Adipose tissue (tissue), 3 donors: ENCODE data around the gene CABCOCO1. TPM values are rescaled to one million over a fixed set of nuclear protein-coding genes. Genes with fewer than 3 reads are reported as not detected.

Experiments used
- H3K27ac ChIP-seq: one replicate; pipeline ENCODE4 v1.5.1; 2013; ENCODE audit warnings: low read depth, low read length
- WGBS, 3 donors: extraction: QIAGEN DNeasy Blood & Tissue Kit; methylation state at CpG; one replicate each; pipeline ENCODE4 v1.1.7; 2013; 5-methylcytosine and 5-hydroxymethylcytosine counted together
- polyA plus RNA-seq, 3 donors: library from polyadenylated mRNA; stranded (reverse); fragments of 200-250 nt; gene quantifications; one replicate each; pipeline ENCODE4 v1.2.3, GENCODE V29; 2013
- donor health status: healthy with polysubstance abuse.
- donor health status: Bipolar disorder and iron deficiency.
- donor health status: healthy.

Gene CABCOCO1
- under 1 TPM in 2 of 3 donors, not detected in 1; 0.10 to 0.62 TPM for polyA plus RNA-seq

DNA sequence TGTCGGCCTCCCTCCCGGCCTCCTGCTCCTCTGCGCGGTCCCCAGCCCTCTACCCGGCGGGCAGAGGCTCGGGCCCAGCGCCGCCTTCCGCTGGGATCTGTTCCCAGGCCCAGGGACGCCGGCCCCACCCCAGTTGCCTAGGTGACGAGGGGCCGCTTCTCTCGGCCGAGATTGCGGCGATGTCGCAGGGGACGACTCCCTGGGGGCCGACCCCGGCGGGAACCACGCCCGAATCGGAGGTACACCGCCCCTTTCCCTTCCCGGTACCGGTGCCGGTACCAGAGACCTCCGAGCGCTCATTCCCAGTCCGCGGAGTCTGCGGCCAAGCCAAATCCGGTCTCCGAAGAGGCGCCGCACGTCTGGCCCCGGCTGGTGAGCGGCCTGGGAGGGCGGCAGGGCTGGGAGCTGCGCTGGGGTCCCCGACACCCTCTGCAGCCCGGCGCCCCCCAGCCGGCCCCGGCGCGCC, at the start of gene CABCOCO1:
Gene CABCOCO1, plus strand, starts transcription at position 136 of the 466 bp plus-strand sequence. Its CDS starts 44 bp downstream, at position 180.
- WGBS, 3 donors, result 3 to 5% (median 4%) methylated on average over 43 to 51 of the region's 51 CpGs
- H3K27ac ChIP-seq, result no peak within 1 kb of the TSS

DNA sequence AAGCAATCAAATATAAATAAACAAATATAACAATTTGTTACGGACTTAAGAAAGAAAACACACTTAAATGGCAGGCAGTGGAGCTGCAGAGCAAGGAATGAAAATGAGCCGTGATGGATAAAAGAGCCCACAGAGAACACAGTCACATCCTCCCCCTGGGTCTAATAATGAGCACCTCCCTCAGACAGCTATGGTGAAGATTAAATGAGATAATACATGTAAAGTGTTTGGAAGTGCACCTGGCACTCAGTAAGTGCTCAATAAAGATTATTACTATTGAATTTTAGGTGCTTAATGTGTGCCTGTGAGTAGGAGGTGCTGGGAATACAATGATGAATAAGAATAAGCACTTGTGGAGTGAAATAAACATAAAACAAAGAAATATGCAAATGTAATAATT, 49.1 kb upstream of the CABCOCO1 start:
- 94 to 97% (median 94%) methylated on average over 2 of the region's 2 CpGs for WGBS, 3 donors
- H3K27ac ChIP-seq, result no peak overlapping the region

GRCh38 chr10:61616611-61617010, 46.1 kb upstream of the CABCOCO1 start:
- 76 to 92% (median 90%) methylated on average over 4 of the region's 4 CpGs for WGBS, 3 donors

DNA sequence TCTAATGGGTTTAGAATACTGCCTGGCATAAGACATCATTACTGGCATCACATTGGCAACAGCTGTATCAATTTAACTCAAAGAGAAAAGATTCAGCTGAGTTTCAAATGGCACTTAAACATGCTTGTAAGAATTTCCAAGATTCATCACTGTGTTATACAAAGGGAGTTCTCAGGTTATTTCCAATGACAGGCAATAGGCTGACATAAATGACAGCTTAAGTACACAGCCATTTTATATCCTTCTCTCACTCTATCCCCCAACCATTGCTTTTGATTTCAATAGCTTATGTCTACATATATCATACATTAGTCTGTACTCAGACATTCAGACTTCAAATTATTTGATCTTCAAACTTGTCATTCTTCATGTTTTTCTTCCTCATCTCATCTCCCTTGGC, 45.5 kb upstream of the CABCOCO1 start:
- no peak overlapping the region for H3K27ac ChIP-seq

More at GRCh38 chr10:61616611-61617010, 46.1 kb upstream of the CABCOCO1 start:
- H3K27ac ChIP-seq, result no peak overlapping the region

- WGBS, 3 donors, result 79 to 87% (median 86%) methylated on average over 5 of the region's 5 CpGs
- no peak overlapping the region for H3K27ac ChIP-seq
These were observed 45.1 kb upstream of the CABCOCO1 start for GRCh38 chr10:61617586-61617985.

DNA sequence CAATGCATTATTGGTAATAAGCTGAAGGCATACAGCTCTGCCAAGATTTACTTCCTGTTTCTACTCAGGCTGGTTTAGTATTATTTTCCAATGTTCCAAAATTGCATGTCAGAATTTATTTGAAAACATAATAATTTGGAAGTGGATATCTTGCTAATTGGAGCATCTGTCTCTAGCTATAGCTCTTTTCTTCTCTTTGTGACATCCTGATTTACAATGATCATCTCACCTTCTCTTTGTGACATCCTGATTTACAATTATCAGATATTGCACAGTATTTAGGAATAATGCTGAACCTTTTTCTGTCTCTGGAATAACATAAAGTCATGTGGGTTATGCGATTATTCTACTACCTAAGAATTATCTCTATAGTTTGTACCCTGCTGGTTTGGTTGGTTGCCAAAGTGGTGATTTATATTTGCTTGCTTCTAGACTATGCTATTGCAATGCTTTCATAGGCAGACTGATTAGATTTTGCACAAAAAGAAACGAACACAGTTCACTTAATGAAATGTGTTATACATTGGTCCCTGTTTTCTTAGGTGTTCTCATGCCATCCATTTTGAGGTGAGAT, 44.3 kb upstream of the CABCOCO1 start:
- WGBS, 3 donors, result 62 to 71% (median 70%) methylated on average over 2 of the region's 2 CpGs

GRCh38 chr10:61620506-61620905, 42.2 kb upstream of the CABCOCO1 start:
- H3K27ac ChIP-seq, result no peak overlapping the region

More for the DNA sequence above, 44.3 kb upstream of the CABCOCO1 start:
- no peak overlapping the region for H3K27ac ChIP-seq

DNA sequence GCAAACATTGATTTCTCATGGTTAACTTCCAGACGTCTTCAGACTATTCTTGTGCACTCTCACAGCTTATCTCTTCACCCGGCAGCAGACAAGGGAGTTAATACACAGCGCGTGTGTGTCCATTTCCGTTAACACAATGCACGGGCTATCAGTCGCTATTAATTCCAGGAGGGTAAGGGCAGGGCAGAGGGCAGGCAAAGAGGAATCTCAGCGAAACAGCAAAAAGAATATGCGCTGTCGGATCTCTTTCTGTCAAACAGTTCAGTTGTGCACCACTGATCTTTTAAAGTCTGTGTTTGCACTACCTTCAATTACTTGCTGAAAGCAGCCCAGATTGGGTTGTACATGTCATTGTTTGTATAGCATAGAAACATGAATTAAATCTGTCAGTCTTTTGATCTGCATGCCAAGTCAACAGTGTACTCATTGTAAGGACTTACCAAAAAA, 41.1 kb upstream of the CABCOCO1 start:
- no peak overlapping the region for H3K27ac ChIP-seq
- 16 to 57% (median 46%) methylated on average over 10 of the region's 10 CpGs for WGBS, 3 donors

DNA sequence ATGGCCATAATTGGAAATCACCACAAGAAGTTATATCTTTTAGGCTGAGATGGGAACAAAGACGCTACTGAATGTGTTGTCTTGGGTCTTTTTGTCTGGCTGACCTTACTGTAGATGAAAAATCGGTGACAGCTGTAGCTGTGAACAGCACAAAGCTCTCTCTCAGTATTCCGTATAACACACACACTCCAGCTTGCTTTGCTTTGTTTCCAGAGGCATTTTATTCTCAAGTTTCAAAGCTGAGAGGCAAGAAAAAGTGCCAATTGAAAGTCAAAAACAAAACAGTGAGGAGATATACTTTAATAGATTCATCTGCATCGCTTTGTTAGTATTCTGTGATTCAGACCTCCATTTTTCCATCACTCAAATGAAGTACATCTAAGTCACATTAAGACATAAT, 39.6 kb upstream of the CABCOCO1 start:
- no peak overlapping the region for H3K27ac ChIP-seq
- 41 to 80% (median 66%) methylated on average over 4 of the region's 4 CpGs for WGBS, 3 donors

GRCh38 chr10:61626209-61626608, 36.5 kb upstream of the CABCOCO1 start:
- no peak overlapping the region for H3K27ac ChIP-seq
- 90 to 98% (median 98%) methylated on average over 2 of the region's 2 CpGs for WGBS, 3 donors

DNA sequence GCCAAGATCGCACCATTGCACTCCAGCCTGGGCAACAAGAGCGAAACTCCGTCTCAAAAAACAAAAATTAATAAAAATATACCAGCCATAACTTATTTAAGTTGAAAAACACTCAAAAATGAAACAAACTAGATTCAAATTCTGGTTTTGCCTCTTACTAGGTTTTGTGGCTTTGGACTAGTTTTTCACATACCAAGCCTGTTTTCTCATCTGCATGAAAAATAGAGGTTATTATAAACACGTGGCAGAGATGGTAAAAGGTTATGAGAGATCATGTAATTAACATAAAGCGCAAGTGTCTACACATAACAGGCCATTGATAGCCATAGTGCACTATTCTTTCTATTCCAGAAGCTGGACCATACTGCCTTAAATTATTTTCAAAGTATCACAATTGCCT, 35.5 kb upstream of the CABCOCO1 start:
- 86 to 93% (median 93%) methylated on average over 5 of the region's 5 CpGs for WGBS, 3 donors
- no peak overlapping the region for H3K27ac ChIP-seq

GRCh38 chr10:61628151-61628874, 34.4 kb upstream of the CABCOCO1 start:
- WGBS, 3 donors, result 62 to 67% (median 64%) methylated on average over 3 of the region's 3 CpGs
- no peak overlapping the region for H3K27ac ChIP-seq

- 59 to 81% (median 75%) methylated on average over 4 of the region's 4 CpGs for WGBS, 3 donors
- H3K27ac ChIP-seq, result no peak overlapping the region
These were observed 33.7 kb upstream of the CABCOCO1 start for GRCh38 chr10:61628875-61629513.

- WGBS, 3 donors, result 88 to 96% (median 94%) methylated on average over 4 of the region's 4 CpGs
- H3K27ac ChIP-seq, result no peak overlapping the region
These were observed 33.2 kb upstream of the CABCOCO1 start for GRCh38 chr10:61629576-61629975.

GRCh38 chr10:61632057-61632670, 30.6 kb upstream of the CABCOCO1 start:
- 93 to 99% (median 96%) methylated on average over 4 of the region's 4 CpGs for WGBS, 3 donors
- H3K27ac ChIP-seq, result no peak overlapping the region

DNA sequence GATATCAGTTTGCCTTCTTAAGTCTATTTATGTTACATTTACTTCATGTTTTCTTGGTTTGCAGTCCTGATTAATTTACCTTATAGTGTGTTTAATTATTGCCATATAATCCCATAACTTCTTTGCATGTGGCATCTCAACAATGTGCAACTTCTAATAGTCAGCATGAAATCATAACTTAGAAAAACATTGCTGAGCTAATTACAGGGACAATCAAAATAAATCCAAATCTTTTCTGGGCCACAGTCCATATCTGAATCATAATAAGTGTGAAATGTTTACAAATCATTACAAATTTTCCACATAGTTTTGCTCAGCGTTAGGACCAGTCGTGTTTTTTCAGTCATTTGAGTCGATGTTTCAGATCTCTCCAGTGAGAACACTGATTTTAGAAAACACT, 29.1 kb upstream of the CABCOCO1 start:
- 29 to 62% (median 42%) methylated on average over 3 of the region's 3 CpGs for WGBS, 3 donors
- H3K27ac ChIP-seq, result no peak overlapping the region

DNA sequence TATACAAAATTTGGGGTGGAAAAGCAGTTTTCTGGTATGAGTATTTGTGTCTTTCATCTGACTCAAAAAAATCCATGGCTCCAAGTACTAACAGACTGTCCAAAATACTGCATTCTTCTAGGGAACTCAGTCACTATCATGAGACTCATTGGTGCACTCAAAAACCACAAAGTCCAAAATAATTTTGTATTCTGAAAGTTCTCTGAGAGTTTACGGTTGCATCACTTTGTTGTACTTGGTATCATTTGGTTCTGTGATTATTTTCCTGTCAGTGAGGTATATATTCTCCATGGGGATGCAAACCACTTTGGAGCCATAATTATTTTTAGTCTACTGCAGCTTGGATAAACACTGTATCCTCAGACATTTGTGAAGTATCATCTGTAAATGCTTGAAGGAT, 28.0 kb upstream of the CABCOCO1 start:
- WGBS, 3 donors, result 55 to 72% (median 67%) methylated on average over 1 of the region's 1 CpG
- no peak overlapping the region for H3K27ac ChIP-seq

GRCh38 chr10:61635471-61635870, 27.3 kb upstream of the CABCOCO1 start:
- no peak overlapping the region for H3K27ac ChIP-seq
- WGBS, 3 donors, result 60 to 69% (median 64%) methylated on average over 2 of the region's 2 CpGs

DNA sequence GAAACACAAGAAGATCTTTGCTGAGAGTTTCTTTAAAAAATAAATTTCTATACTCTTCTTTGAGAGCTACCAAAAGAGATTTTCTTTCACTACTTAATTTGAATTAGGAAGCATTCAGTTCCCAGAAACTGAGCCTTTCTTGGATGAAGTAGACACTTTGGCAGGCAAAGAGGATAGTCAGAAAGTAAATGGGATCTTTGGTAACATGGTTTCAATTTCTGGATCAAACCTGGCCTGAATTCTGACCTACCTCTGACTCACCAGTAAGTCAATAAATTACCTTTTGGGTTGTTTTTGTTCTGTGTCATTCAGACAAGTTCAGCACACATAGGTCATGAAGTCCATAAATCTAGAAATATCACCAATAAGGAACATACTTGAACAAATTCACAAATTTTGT, 26.8 kb upstream of the CABCOCO1 start:
- no peak overlapping the region for H3K27ac ChIP-seq
